ENCODE measurements around the gene DYRK1A.

GRCh38 chr21:37424396-37424795, 57.8 kb downstream of the DYRK1A start:
- TF ChIP-seq CTCF (IDR thresholded peaks at IDR 0.05) (no peak), EZH2 (IDR thresholded peaks at IDR 0.05) (no peak)

Data from neural progenitor cell (in vitro differentiated cells).